Neural progenitor cell (in vitro differentiated cells): ENCODE data around the gene MERTK.
"Not testable (repeated sequence)": the region's sequence is repeated elsewhere in the genome, so short reads cannot be mapped to it uniquely, and the experiment has no call there.

Source experiments
- CTCF ChIP-seq: fragments of 200-600 bp; sonication (generic); IDR thresholded peaks from 2 replicates; pipeline ENCODE4 v1.5.1; 2017; ENCODE audit warnings: antibody characterized with exemption, mild to moderate bottlenecking
- EZH2phosphoT487 ChIP-seq: fragments of 200-600 bp; sonication (generic); IDR thresholded peaks from 2 replicates; pipeline ENCODE4 v1.6.1; 2017; ENCODE audit warnings: antibody characterized with exemption

DNA sequence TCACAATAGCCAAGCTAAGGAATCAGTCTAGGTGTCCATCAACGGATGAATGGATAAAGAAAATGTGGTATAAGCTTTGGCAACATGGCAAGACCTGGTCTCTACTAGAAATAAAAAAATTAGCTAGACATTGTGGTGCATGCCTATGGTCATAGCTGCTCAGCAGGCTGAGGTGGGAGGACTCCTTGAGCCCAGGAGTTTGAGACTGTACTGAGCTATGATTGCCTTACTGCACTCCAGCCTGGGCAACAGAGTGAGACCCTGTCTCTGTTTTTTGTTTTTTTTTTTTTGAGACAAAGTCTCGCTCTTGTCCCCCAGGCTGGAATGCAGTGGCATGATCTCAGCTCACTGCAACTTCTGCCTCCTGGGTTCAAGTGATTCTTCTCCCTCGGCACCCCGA lies 11.6 kb downstream of the MERTK start:
- TF ChIP-seq CTCF, EZH2phosphoT487: not testable (repeated sequence)
